K562 (cell line): ENCODE results near the gene EXOC3L2. TPM values are rescaled to one million over a fixed set of nuclear protein-coding genes. Genes with fewer than 3 reads are reported as not detected.

Source experiments
- ETS1 ChIP-seq: conservative IDR thresholded peaks from 2 replicates; pipeline ENCODE4 v1.6.1; 2011; ENCODE audit warnings: low read depth, mild to moderate bottlenecking, low read length; ENCODE audit not compliant: control insufficient read depth
- HEY1 ChIP-seq: fragments of 250-450 bp; sonication (Bioruptor Pico); IDR thresholded peaks from 2 replicates; pipeline ENCODE4 v1.5.0; 2020; ENCODE audit warnings: mild to moderate bottlenecking, moderate library complexity, borderline replicate concordance
- KDM4B ChIP-seq, 2 experiments: fragments of 450-650 bp in 1 of 2; sonication (generic) in 1 of 2; IDR thresholded peaks; 2 replicates each; pipeline ENCODE4 v1.6.1; 2016 to 2017; ENCODE audit warnings: borderline replicate concordance in 2 of 2, antibody characterized with exemption in 1 of 2, low read depth in 1 of 2, mild to moderate bottlenecking in 1 of 2
- KLF6 ChIP-seq: fragments of 250-450 bp; sonication (Bioruptor Pico); IDR thresholded peaks from 2 replicates; pipeline ENCODE4 v1.4.0; 2020; ENCODE audit warnings: mild to moderate bottlenecking, moderate library complexity, borderline replicate concordance
- PML ChIP-seq: IDR thresholded peaks from 2 replicates; pipeline ENCODE4 v1.6.1; 2012; ENCODE audit warnings: low read length, inconsistent platforms
- RBM25 ChIP-seq: fragments of 200-400 bp; formaldehyde crosslinking; IDR thresholded peaks from 2 replicates; pipeline ENCODE4 v1.6.1; 2018; ENCODE audit warnings: low read length, low read depth, moderate library complexity; ENCODE audit not compliant: severe bottlenecking
- RREB1 ChIP-seq: fragments of 250-450 bp; sonication (Bioruptor Pico); IDR thresholded peaks from 2 replicates; pipeline ENCODE4 v1.4.0; 2020
- SIN3B ChIP-seq: fragments of 450-650 bp; IDR thresholded peaks from 2 replicates; pipeline ENCODE4 v1.6.1; 2017; ENCODE audit warnings: low read depth, mild to moderate bottlenecking, moderate library complexity
- TRIM28 ChIP-seq: fragments of 450-650 bp; IDR thresholded peaks from 2 replicates; pipeline ENCODE4 v1.6.1; 2017
- ZC3H4 ChIP-seq: sonication (generic); formaldehyde crosslinking; IDR thresholded peaks from 2 replicates; pipeline ENCODE4 v1.9.0; 2021; ENCODE audit warnings: missing genetic modification reagents, borderline replicate concordance
- ZFX ChIP-seq: sonication (generic); formaldehyde crosslinking; IDR thresholded peaks from 2 replicates; pipeline ENCODE4 v1.8.0; 2022; ENCODE audit warnings: mild to moderate bottlenecking, missing genetic modification reagents, moderate library complexity
- ZNF232 ChIP-seq: sonication (generic); formaldehyde crosslinking; IDR thresholded peaks from 2 replicates; pipeline ENCODE4 v1.8.0; 2022; ENCODE audit warnings: mild to moderate bottlenecking, missing genetic modification reagents
- ZNF644 ChIP-seq: fragments of 200-800 bp; sonication (Bioruptor generic); IDR thresholded peaks from 2 replicates; pipeline ENCODE4 v1.6.1; 2016; ENCODE audit warnings: low read depth, missing genetic modification characterization, missing compliant biosample characterization
- polyA plus RNA-seq, 8 experiments: library from polyadenylated mRNA; depleted of rRNA in 4 of 8; stranded (reverse) in 5 of 8; unstranded in 3 of 8; fragments of >200 nt; fragmentation: Nextera tagmentation in 2 of 8; fragmentation: Illumina TruSeq in 1 of 8; extraction: Ambion mirVana in 2 of 8; extraction: Trizol in 1 of 8; gene quantifications; 2 replicates each; pipeline versions ENCODE4 v1.2.1 to v1.2.3, GENCODE V29; 2011 to 2014; ENCODE audit warnings: inconsistent platforms in 1 of 8, missing spikeins in 1 of 8
- total RNA-seq, 7 experiments: library from RNA; depleted of rRNA in 6 of 7; stranded (reverse); fragments of >200 nt in 6 of 7; fragmentation: Illumina TruSeq in 2 of 7; extraction: Trizol in 2 of 7; gene quantifications; 2 replicates each; pipeline versions ENCODE4 v1.2.1 to v1.2.3, GENCODE V29; 2011 to 2021; ENCODE audit warnings: low replicate concordance in 1 of 7
- TF ChIP-seq, protein P1 (sequence below), 3 experiments: fragments of 200-800 bp in 1 of 3; sonication (Bioruptor generic) in 1 of 3; sonication (generic) in 1 of 3; formaldehyde crosslinking in 1 of 3; IDR thresholded peaks; 2 replicates each; pipeline versions ENCODE4 v1.6.1 to v1.8.0; 2016 to 2022; ENCODE audit warnings: mild to moderate bottlenecking in 2 of 3, missing compliant biosample characterization in 2 of 3, missing genetic modification characterization in 2 of 3, missing genetic modification reagents in 1 of 3
- TF ChIP-seq, protein P2 (sequence below): sonication (generic); formaldehyde crosslinking; IDR thresholded peaks from 2 replicates; pipeline ENCODE4 v1.9.0; 2022; ENCODE audit warnings: mild to moderate bottlenecking, missing genetic modification reagents

EXOC3L2 gene
- total and polyA plus RNA-seq, 9 of the 15 experiments (the other 6 are each of a cell fraction or from before 2014, with no cell fraction given) = 0.31 to 19.0 (median 2.4) TPM

DNA sequence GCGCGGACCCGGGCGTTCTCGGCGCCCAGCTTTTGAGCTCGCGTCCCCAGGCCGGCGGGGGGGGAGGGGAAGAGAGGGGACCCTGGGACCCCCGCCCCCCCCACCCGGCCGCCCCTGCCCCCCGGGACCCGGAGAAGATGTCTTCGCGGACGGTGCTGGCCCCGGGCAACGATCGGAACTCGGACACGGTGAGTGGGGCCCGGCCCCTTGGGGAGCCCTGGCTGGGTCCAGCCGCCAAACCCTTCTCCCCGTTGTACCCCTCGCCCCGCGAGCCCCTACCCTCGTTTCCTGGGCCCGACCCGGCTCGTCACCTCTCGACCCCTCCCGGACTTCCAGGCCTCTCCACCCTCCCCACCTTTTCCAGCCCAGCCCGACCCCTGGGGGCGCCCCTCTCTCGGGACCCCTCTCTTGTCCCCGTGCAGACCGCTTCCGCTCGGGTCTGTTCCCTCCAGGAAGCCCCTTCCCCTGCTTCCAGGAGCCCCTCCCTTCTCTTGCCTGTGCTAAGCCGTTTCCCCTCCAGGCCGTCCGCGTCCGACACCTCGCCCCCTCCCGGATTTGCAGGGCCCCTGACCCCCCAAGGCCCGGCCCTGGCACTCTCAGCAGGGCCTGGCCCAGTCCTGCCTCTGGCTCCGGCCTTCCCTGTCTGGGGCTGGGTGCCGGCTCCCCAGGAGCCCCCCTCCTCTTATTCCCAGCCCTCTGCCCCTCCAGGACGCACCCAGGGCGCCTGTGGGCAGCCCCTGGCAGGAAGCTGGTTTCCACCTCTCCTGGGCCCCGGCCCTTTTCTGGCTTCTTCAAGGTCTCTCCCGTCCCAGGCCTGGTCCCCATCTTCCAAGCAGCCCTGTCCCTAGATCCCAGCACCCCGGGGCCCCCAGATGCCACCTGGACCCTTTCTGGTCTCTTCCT lies 6.5 kb upstream of the EXOC3L2 start (continued):
- TF ChIP-seq, protein P1, sequence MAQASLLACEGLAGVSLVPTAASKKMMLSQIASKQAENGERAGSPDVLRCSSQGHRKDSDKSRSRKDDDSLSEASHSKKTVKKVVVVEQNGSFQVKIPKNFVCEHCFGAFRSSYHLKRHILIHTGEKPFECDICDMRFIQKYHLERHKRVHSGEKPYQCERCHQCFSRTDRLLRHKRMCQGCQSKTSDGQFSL (CRISPR knock-in tag; IDR thresholded peaks at IDR 0.05) = no peak; the same call in 1 of the 2 replicates
- TF ChIP-seq, protein P1 (tag; IDR thresholded peaks at IDR 0.05) = 0 out of 4 replicates have a peak, but pooled peaks of 1 of the 2 experiments have one; percentile 43
- TF ChIP-seq TRIM28 (no peak), ZFX (CRISPR knock-in tag) (peak; percentile 64), RREB1 (CRISPR knock-in tag) (no peak), SIN3B (no peak), RBM25 (no peak), KLF6 (CRISPR knock-in tag) (no peak), KDM4B (IDR thresholded peaks at IDR 0.05; ENCODE audit: borderline replicate concordance in 2 of 2, low read depth in 1 of 2) (no peak), ZNF232 (CRISPR knock-in tag) (no peak), PML (no peak), HEY1 (no peak), ZC3H4 (CRISPR knock-in tag) (no peak), ZNF644 (no peak), ETS1 (no peak)
- TF ChIP-seq, protein P2, sequence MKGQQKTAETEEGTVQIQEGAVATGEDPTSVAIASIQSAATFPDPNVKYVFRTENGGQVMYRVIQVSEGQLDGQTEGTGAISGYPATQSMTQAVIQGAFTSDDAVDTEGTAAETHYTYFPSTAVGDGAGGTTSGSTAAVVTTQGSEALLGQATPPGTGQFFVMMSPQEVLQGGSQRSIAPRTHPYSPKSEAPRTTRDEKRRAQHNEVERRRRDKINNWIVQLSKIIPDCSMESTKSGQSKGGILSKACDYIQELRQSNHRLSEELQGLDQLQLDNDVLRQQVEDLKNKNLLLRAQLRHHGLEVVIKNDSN = no peak
